Stimulated activated CD8-positive, alpha-beta memory T cell treated with anti-CD3 and anti-CD28 coated beads, Interleukin-12 subunit alpha, Interleukin-12 subunit beta, amount 100 ng/mL, for 24 hours (primary cell): ENCODE data around the gene EIF3D.

Experiments
- DNase-seq: peaks from one replicate; pipeline ENCODE4 v3.0.0-alpha.2; 2020; ENCODE audit errors: extremely low read depth

The EIF3D gene

DNA sequence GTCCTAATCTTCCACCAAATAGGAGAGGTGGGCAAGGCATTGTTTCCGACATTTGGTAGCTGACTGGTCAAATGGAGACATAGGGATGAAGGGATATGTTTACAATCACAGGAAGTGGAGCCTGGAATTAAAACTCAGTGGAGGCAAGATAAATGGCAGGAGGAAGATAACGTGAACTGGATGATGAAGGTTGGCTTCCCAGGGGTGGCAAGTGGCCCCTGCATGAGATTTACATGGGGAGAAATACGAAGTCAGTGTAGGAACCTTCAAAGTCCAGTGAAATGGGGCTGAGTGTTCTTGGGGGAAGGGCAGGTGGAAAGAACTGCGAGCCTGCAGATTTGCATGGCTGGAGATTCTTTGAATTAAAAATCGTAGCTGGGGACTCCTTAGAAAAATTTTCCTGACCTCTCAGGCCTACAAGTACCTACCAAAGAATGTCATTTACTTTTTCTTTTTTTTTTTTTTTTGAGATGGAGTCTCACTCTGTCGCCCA, 21.4 kb downstream of the EIF3D start:
- no peak for DNase-seq

DNA sequence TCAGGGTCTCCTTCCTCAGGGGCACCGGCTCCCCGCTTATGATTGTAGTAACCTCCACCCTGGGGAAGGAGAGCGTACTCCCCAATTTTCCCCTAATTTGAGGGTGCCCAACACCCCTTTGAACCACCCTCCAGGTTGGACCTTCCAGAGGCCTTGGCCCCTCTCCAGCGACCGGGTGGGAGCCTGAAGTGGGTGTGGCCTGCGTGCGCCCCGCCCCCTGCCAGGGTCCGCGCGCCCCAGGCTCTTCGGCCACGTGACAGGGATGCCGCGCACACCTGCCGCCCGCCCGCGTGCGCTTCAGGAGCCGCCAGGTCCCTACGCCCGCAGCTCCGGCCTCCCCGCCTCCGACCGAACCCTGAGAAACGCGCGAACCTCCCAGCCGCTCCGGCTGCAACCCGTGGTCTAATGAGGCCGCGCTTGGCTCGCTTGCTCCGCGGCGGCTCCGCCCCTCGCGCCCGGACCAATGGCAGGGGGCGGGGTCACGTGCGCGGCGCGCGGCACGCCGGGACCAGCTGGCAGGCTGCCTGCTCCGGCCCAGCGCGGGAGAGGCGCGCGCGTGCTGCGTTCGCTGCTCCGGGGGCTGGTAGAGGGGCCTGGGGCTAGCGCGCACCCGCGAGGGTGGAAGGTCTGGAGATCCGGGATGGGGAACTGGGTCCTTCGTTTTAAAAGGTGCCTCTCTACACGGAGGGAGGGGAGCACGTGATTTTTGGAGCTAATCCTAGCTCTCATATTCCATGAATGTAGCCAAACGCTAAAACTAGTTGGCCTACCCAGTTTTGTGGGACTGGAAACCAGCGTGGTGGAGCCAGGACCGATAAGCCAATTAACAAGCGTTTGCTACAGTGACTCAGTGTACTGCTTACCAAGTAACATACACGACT, 22.1 kb downstream of the EIF3D start, which contains the start of gene FOXRED2:
TSS of gene FOXRED2 (minus strand) at position 404 of the 881 bp plus-strand sequence. CDS start 618 bp downstream, outside the sequence.
- DNase-seq: peak; percentile 76

DNA sequence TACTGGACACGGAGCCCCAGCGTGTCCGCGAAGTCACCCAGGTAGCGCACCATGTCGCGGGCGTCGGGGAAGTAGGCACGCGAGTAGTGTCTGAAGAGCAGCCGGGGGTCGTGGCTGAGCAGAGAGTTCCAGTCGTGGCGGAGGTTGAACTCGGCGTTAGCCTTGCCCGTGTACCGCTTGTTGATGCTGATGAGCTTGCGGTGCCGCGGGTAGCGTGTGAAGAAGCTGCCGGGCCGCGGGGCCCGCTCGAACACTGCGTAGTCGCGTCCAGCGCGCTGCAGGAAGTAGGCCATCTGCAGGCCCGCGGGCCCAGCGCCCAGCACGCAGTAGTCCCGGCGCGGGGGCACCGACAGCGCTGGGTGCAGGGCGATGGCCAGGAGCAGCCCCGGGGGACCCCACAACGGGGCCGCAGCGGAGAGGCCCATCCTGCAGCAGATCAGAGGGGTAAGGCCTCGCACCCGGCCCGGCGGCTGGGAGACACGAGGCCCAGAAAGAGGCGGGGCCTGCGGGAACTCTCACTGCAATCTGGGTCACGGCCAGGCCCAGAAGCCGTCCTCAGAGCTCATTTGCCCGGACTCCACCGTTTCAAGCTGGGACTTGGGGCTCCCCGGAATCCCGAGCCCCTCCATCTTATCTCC, 22.8 kb downstream of the EIF3D start:
- DNase-seq: no peak

DNA sequence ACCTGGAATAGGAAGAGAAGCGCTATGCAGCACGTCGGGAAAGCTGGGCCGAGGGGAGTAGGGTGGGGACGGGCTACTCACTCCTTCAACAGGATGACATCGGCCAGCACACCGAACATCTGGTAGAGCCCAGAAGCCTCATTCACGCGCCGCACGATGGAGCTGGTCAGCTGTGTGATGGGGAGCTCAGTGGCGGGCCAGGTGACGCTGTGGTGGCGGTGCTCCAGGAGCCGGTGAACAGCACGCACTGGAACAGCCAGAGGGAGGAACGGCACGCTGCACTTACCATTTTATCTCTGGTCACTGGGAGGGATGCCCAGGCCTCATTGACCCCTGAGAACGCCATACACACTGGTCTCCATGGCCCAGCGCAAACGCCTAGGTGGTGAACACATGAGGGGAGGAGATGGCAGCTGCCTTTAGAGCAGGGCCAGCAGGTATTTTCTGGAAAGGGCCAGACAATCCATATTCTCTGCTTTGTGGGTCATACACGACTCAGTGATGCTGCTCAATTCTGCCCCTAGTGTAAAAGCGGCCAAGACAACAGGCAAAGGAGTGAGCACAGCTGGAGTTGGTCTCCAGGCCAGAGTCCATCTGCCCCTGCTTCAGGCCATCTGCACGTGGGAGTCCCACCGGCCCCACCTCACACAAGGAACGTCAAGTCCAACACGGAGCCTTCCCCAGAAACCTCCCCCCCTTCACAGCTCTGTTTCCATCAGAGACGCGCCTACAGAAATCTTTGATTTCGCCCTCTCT, 30.9 kb downstream of the EIF3D start:
- DNase-seq: no peak

DNA sequence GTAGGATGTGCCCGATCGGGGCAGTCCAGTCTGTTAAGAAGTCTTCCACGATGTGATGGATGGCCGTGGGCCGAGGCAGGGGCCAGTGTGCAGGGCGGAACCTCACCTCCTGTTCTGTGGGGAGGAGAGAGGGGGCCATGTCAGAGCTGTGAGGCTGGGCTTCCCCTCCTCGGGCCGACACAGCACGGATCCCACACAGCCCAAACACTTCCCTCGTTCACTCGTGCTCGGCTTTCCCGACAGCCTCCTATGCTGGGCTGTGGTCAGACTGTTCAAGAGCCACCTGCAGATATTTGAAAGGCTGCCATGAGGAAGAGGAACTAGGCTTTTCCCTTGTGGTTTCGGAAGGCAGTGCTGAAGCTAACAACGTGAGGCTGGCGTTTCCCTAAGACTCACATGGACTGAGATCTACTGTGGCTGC, 35.3 kb downstream of the EIF3D start:
- no peak for DNase-seq

DNA sequence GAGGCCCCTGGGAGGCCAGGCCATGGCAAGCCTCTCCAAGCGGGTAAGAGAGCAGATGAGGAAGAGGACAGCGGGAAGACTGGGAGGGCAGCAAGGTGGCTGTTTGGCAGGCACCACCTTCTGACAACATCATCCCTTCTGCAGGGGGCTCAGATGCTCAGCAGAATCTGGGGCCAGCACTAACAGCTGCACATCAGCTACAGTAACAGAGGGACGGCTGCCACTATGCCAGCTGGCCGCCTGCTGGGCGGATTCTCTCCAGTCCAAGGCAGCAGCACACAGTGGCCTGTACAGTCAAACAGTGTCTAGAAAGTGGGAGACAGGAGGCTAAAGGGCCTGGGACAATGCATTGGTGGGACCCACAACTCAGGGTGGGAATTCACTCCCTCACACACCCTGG, 36.9 kb downstream of the EIF3D start:
- DNase-seq: no peak

DNA sequence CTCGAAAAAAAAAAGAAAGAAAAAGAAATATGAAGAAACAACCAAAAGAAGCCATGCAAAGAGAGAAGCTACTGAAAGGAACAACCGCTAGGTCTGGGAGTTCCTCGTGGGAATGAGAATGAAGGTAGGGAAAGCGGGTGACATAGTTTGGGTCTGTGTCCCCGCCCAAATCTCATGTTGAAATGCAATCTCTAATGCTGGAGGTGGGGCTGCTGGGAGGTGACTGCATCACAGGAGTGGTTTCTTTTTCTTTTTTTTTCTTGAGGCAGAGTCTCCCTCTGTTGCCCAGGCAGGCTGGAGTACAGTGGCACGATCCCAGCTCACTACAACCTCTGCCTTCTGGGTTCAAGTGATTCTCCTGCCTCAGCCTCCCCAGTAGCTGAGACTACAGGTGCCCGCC, 37.8 kb downstream of the EIF3D start:
- DNase-seq: no peak

DNA sequence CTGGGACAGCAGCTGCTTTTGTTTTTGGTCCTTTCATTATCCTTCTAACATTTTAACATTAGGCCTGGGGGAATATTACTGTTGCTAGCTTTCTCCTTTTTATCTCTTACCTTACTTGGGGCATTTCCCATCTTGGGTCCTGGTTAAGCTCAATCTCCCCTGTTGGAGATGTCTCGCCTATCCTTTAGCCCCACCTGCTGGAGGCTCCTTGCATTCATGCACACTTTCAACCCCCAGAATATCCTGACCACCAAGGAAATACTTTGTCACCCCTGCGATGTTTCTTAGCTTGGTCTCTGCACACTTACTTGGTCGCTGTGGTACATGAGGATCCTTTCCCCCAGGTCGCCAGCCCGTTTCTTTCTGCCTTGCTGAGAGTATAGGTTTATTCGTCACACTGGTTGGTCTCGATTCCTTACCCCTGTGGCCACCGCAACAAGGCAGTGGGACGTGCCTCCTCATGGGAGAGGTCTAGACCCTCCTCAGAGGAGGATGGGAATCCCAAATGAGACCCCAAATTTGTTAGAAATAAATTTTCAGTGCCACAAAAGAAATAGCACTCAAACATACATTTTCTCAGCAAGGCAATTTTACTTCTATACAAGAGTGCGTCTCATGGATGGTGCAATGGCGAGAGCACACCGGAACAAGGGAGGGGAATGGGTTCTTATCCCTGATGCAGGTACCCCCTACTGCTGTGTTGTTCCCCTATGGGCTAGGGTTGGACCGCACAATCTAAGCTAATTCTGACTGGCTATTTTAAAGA, 42.2 kb downstream of the EIF3D start:
- DNase-seq: no peak

DNA sequence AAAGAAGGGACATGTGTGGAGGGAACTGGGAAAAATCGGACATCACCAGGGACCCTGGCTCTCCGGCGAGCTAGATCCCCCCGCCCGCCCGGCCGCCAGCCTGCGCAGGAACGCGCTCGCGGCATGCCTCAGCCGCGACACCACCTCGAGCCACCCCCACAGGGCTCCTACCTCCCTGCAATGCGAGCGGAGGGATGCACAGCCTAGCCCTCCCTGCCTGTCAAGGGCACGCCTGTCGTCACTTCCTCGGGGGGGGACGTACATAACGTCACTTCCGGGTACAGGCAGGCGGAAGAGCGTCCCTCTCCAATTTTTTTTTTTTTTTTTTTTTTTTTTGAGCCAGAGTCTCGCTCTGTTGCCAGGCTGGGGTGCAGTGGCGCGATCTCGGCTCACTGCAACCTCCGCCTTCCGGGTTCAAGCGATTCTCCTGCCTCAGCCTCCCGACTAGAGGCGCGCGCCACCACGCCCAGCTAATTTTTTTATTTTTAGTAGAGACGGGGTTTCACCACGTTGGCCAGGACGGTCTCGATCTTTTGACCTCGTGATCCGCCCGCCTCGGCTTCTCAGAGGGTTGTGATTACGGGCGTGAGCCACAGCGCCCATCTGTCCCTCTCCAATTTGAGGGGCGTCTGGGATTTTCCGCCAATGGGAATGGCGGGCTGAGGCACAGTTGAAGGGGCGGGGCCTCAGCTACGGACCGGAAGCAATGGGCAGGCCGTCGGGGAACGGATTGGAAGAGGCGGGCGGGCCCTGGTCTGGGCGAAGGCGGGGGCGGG, 47.4 kb downstream of the EIF3D start, which contains the start of gene TXN2:
TSS of gene TXN2 (minus strand) at position 248 of the 776 bp plus-strand sequence. CDS start 803 bp downstream, outside the sequence.
- peak; percentile 90 for DNase-seq

DNA sequence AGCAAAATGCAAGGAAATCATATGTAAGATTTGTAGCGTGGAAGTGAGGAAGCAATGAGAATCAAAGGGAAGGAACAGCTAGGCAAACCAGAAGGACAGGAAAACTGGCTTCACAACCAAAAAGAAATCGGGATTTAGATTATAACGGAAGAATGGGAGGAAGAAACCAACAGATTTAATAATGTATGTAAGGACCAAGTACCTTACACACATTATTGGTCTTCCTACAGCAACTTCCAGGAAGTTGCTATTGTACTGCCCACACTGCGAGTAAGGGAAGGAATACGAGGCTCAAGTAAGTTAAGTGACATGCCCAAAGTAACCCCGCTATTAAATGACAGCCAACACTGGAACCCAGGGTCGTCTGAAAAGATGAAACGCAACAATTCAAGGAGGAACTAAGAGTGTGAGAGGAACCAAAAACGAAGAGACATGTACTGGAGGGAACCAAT, 48.0 kb downstream of the EIF3D start:
- no peak for DNase-seq

DNA sequence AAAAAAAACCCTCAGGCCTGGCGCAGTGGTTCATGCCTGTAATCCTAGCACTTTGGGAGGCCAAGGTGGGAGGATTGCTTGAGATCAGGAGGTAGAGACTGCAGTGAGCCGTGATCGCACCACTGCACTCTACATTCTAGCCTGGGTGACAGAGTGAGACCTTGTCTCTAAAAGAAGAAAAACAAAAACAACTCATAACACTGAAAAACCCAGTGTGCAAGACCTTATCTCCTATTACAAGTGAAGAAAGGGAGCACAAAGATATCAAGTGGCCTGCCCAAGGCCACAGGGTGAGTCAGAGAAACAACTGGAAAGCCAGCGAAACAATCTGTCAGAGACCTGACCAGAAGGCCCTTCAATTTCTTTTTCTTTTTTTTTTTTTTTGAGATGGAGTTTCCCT, 50.0 kb downstream of the EIF3D start:
- no peak for DNase-seq

DNA sequence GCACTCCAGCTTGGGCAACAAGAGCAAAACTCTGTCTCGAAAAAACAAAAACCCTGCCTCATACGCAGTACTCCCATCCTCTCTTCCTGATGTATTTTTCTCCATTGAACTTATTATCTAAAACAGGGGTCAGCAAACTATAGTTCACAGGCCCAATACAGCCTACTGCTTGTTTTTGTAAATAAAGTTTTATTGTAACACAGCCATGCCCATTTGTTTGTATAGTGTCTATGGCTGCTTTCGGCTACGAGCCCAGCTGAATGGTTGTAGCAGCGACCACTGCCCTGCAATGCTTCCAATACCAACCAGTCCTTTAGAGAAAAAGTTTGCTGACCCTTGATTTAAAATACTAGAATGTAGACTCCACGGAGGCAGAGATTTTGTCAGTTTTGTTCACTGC, 53.6 kb downstream of the EIF3D start:
- no peak for DNase-seq

DNA sequence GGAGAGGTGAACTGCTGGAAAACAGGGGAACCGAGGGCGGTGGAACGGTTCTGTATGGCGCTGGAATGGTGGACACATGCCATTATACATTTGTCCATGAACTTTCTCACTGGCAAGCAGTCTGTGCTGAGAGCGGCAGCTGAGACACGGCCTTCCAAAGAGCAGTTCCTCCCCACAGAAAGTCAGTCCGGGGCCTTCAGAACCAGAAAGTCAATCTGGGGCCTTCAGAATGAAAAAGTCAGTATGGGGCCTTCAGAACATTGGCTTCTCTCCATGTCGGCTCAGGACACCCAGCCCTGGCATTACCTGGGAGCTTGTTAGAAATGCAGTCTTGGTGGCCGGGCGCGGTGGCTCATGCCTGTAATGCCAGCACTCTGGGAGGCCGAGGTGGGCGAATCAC, 56.3 kb downstream of the EIF3D start:
- no peak for DNase-seq

DNA sequence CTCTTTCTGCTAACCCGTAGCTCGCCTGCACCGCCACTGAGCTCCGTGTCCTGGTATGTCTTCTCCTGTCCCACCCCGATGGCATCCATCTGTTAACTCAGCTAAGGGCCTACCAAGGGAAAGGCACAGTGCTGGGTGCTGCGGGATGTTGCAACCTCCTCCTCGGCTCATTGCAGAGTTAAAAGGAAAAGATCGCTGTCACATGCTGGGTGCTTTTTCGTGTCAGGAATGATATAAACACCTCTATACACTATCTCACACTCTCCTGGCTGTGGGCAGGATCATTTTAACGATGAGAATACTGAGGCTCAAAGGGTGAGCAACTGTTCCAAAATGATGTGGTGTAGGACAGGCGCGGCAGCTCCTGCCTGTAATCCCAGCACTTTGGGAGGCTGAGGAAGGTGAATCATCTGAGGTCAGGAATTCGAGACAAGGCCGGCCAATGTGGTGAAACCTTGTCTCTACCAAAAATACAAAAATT, 57.6 kb downstream of the EIF3D start:
- DNase-seq: no peak

DNA sequence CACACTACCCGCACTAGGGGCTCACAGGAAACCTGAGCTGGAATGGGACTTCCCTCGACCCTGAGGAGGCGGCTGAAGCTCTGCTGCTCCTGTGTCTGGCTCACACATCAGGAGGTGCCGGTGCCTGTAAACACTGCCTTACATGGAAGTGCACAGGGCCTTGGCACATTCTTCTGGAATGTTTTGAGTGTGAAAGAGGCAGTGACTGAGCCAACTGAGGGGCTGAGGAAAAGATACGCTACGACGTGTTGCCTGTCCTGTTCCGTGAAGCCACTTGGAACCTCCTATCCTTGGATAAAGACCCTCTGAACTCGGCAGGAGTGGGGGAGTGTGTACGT, 58.0 kb downstream of the EIF3D start:
- no peak for DNase-seq

DNA sequence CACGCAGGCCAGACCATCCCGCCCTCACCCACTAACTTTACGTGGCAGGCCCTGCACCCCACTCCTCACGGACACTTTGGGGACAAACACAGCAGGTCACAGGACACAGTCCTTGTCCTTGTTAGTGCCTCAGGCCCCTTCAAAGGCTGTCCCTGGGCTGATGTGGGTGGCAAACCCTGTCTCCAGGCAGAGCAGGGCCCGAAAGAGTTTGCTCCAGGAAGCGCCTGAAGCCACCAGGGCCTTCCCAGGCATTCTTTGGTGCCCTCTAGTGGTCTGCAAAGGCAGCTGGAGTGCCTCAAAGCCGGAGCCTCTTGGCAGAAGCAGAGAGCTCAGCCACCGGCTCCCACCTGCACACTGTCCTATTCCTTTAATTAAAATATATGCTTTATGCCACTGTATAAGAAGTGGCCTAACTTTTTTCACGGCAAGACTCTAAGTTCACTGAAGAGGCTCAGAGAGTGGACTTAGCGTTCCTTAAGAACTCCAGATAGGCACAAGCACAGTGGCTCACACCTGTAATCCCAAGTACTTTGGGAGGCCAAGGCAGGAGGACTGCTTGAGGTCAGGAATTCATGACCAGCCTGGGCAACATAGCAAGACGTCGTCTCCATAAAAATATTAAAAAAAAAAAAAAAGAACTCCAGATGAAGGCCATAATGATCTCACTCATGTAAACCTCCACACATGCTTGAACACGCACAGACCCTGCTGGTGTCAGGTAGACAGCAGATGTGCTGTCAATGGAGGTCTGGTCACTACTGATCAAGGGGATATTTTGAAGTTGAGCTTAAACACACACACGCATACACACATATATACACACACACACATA, 58.6 kb downstream of the EIF3D start:
- peak; percentile 45 for DNase-seq

DNA sequence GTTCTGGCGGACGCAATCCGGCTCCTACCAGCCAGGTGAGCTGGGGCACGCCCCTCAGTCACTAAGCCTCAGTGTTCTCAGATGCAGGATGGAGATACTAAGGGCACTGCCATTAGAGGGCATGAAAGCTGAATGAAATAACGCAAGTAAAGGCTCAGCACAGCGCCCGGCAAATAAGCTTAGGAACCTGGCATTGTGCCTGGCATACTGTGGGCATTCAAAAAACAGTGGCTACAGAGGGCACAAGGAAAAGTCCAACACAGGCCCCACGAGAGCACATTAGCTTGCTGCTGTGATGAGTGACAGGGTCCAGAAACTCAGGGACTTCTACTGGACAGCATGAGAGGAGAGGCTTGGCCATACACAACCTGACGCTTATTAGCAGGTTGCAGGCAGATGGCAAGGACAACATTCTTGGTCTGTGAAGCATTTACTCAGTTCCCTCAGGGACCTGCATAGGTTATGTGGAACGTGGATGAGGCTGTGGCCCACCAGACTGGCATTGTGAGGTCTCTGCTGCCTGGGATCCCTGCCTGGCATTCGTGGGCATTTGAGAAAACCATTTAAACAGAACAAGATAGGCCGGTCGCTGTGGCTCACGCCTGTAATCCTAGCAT, 59.8 kb downstream of the EIF3D start:
- no peak for DNase-seq

DNA sequence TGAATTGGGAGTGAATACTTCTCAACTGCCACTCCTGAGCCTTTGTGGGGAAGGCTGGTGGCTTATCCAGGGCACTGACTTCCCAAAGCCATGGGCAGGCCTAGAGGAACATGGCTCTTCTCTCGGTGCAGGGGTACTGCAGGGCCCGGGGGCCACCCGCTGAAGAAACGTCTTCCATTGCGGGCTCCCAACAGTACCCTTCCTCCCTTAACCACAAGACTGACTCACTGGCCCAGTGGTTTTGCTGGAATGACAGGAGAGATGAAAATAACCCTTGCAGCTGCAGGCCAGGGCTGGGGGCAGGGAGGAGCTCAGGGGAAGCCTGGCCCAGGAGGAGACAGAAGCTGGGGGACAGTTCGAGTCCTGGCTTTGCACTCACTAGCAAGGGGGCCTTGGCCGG, 61.0 kb downstream of the EIF3D start:
- DNase-seq: no peak
